K562 (cell line): ENCODE data around the gene C11orf52. TPM values are rescaled to one million over a fixed set of nuclear protein-coding genes. Genes with fewer than 3 reads are reported as not detected.

Experiments
- CBFA2T2 ChIP-seq: fragments of 450-650 bp; conservative IDR thresholded peaks from 2 replicates; pipeline ENCODE4 v1.6.1; 2017; ENCODE audit warnings: mild to moderate bottlenecking
- CSDE1 ChIP-seq, 2 experiments: fragments of 450-650 bp; IDR thresholded peaks; 2 replicates each; pipeline ENCODE4 v1.6.1; 2016; ENCODE audit warnings: mild to moderate bottlenecking in 1 of 2
- DPF2 ChIP-seq: fragments of 450-650 bp; IDR thresholded peaks from 2 replicates; pipeline ENCODE4 v1.6.1; 2016
- GABPA ChIP-seq: fragments of 200-800 bp; sonication (Bioruptor generic); conservative IDR thresholded peaks from 2 replicates; pipeline ENCODE4 v1.6.1; 2016; ENCODE audit warnings: low read depth, missing genetic modification characterization, missing compliant biosample characterization
- HNRNPK ChIP-seq: fragments of 200-400 bp; formaldehyde crosslinking; IDR thresholded peaks from one replicate; pipeline ENCODE4 v1.6.1; 2018; ENCODE audit warnings: mild to moderate bottlenecking, low read depth, low read length; ENCODE audit not compliant: poor library complexity, severe bottlenecking
- LCOR ChIP-seq: sonication (generic); formaldehyde crosslinking; IDR thresholded peaks from 2 replicates; pipeline ENCODE4 v1.8.0; 2022; ENCODE audit warnings: mild to moderate bottlenecking, missing genetic modification reagents
- MECOM ChIP-seq: fragments of 250-450 bp; sonication (Bioruptor Pico); IDR thresholded peaks from 2 replicates; pipeline ENCODE4 v1.8.0; 2022; ENCODE audit warnings: inconsistent platforms
- NFXL1 ChIP-seq: fragments of 450-650 bp; formaldehyde crosslinking; IDR thresholded peaks from 2 replicates; pipeline ENCODE4 v1.4.0; 2021; ENCODE audit warnings: mild to moderate bottlenecking
- PRMT5 ChIP-seq: sonication (generic); formaldehyde crosslinking; IDR thresholded peaks from 2 replicates; pipeline ENCODE4 v1.5.0; 2020; ENCODE audit warnings: missing genetic modification reagents
- RNF2 ChIP-seq: sonication (generic); IDR thresholded peaks from 2 replicates; pipeline ENCODE4 v1.6.1; 2016
- SMARCE1 ChIP-seq: fragments of 450-650 bp; IDR thresholded peaks from 2 replicates; pipeline ENCODE4 v1.7.1; 2016; ENCODE audit warnings: mild to moderate bottlenecking
- SP2 ChIP-seq: IDR thresholded peaks from 2 replicates; pipeline ENCODE4 v1.6.1; 2011; ENCODE audit warnings: mild to moderate bottlenecking, low read depth, low read length, moderate library complexity; ENCODE audit not compliant: poor library complexity, severe bottlenecking; ENCODE audit errors: extremely low read depth
- TGIF2 ChIP-seq: sonication (generic); formaldehyde crosslinking; IDR thresholded peaks from 2 replicates; pipeline ENCODE4 v1.8.1; 2022; ENCODE audit warnings: mild to moderate bottlenecking, missing genetic modification reagents, moderate library complexity
- TRIM24 ChIP-seq, 2 experiments: fragments of 450-650 bp; IDR thresholded peaks; 2 replicates each; pipeline ENCODE4 v1.6.1; 2016
- TSC22D4 ChIP-seq: fragments of 450-650 bp; IDR thresholded peaks from 2 replicates; pipeline ENCODE4 v1.6.1; 2016; ENCODE audit warnings: missing genetic modification characterization, missing biosample characterization, control low read depth
- polyA plus RNA-seq, 8 experiments: library from polyadenylated mRNA; depleted of rRNA in 4 of 8; stranded (reverse) in 5 of 8; unstranded in 3 of 8; fragments of >200 nt; fragmentation: Nextera tagmentation in 2 of 8; fragmentation: Illumina TruSeq in 1 of 8; extraction: Ambion mirVana in 2 of 8; extraction: Trizol in 1 of 8; gene quantifications; 2 replicates each; pipeline versions ENCODE4 v1.2.1 to v1.2.3, GENCODE V29; 2011 to 2014; ENCODE audit warnings: inconsistent platforms in 1 of 8, missing spikeins in 1 of 8
- total RNA-seq, 7 experiments: library from RNA; depleted of rRNA in 6 of 7; stranded (reverse); fragments of >200 nt in 6 of 7; fragmentation: Illumina TruSeq in 2 of 7; extraction: Trizol in 2 of 7; gene quantifications; 2 replicates each; pipeline versions ENCODE4 v1.2.1 to v1.2.3, GENCODE V29; 2011 to 2021; ENCODE audit warnings: low replicate concordance in 1 of 7
- TF ChIP-seq, protein P1 (sequence below): fragments of 250-450 bp; sonication (Bioruptor Pico); IDR thresholded peaks from 2 replicates; pipeline ENCODE4 v1.8.0; 2021; ENCODE audit warnings: borderline replicate concordance, mild to moderate bottlenecking, moderate library complexity; ENCODE audit not compliant: poor library complexity, severe bottlenecking
- TF ChIP-seq, protein P2 (sequence below): sonication (generic); IDR thresholded peaks from 2 replicates; pipeline ENCODE4 v1.6.1; 2016
- TF ChIP-seq, protein P3 (sequence below): fragments of 450-650 bp; formaldehyde crosslinking; IDR thresholded peaks from 2 replicates; pipeline ENCODE4 v1.4.0; 2020; ENCODE audit warnings: mild to moderate bottlenecking, moderate library complexity
- TF ChIP-seq, protein P4 (sequence below): IDR thresholded peaks from 2 replicates; pipeline ENCODE4 v1.6.1; 2011; ENCODE audit warnings: borderline replicate concordance, low read depth, mild to moderate bottlenecking, moderate library complexity, low read length; ENCODE audit not compliant: insufficient read depth, poor library complexity, severe bottlenecking
- TF ChIP-seq, protein P5 (sequence below): fragments of 250-450 bp; sonication (Bioruptor Pico); IDR thresholded peaks from 2 replicates; pipeline ENCODE4 v1.8.0; 2021; ENCODE audit warnings: mild to moderate bottlenecking, moderate library complexity
- TF ChIP-seq, protein P6 (sequence below): sonication (generic); formaldehyde crosslinking; IDR thresholded peaks from 2 replicates; pipeline ENCODE4 v1.4.0; 2020; ENCODE audit warnings: mild to moderate bottlenecking, missing genetic modification reagents

The C11orf52 gene
- total and polyA plus RNA-seq, 9 of the 15 experiments (the other 6 are each of a cell fraction or from before 2014, with no cell fraction given) = 0.29 to 2.9 (median 1.0) TPM

DNA sequence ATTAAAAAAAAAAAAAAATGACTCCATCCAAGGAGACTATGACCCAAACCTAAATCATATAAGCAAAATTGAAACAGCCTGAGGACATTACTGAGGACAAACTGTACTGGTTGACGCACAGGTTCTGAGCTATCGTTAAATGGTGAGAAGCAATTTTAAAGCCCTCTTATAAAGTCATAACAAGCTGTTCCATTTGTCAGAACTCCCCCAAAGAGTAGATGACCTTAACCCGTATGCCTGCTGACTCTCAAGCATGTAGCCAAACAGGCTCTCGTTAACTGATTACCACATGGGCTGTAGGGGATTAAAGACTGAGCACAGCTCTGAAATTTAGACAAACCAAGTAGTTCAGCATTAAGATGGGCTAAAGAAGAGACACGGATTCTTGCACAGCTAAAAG lies 9.3 kb upstream of the C11orf52 start (continued):
- TF ChIP-seq SP2 (no peak), LCOR (CRISPR knock-in tag) (no peak), TRIM24 (IDR thresholded peaks at IDR 0.05) (no peak), RNF2 (no peak), CSDE1 (IDR thresholded peaks at IDR 0.05) (no peak), SMARCE1 (peak; percentile 24; the same call in 1 of the 2 replicates), TSC22D4 (tag) (no peak), CBFA2T2 (peak; percentile 48), HNRNPK (no peak), DPF2 (peak; percentile 52; the same call in 1 of the 2 replicates), MECOM (no peak), GABPA (tag) (no peak), TGIF2 (no peak), NFXL1 (CRISPR knock-in tag) (no peak), PRMT5 (CRISPR knock-in tag) (no peak)
- TF ChIP-seq, protein P1, sequence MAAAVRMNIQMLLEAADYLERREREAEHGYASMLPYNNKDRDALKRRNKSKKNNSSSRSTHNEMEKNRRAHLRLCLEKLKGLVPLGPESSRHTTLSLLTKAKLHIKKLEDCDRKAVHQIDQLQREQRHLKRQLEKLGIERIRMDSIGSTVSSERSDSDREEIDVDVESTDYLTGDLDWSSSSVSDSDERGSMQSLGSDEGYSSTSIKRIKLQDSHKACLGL (CRISPR knock-in tag) = no peak
- TF ChIP-seq, protein P2, sequence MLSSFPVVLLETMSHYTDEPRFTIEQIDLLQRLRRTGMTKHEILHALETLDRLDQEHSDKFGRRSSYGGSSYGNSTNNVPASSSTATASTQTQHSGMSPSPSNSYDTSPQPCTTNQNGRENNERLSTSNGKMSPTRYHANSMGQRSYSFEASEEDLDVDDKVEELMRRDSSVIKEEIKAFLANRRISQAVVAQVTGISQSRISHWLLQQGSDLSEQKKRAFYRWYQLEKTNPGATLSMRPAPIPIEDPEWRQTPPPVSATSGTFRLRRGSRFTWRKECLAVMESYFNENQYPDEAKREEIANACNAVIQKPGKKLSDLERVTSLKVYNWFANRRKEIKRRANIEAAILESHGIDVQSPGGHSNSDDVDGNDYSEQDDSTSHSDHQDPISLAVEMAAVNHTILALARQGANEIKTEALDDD = peak; percentile 93
- TF ChIP-seq, protein P3, sequence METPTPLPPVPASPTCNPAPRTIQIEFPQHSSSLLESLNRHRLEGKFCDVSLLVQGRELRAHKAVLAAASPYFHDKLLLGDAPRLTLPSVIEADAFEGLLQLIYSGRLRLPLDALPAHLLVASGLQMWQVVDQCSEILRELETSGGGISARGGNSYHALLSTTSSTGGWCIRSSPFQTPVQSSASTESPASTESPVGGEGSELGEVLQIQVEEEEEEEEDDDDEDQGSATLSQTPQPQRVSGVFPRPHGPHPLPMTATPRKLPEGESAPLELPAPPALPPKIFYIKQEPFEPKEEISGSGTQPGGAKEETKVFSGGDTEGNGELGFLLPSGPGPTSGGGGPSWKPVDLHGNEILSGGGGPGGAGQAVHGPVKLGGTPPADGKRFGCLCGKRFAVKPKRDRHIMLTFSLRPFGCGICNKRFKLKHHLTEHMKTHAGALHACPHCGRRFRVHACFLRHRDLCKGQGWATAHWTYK (CRISPR knock-in tag) = no peak
- TF ChIP-seq, protein P4, sequence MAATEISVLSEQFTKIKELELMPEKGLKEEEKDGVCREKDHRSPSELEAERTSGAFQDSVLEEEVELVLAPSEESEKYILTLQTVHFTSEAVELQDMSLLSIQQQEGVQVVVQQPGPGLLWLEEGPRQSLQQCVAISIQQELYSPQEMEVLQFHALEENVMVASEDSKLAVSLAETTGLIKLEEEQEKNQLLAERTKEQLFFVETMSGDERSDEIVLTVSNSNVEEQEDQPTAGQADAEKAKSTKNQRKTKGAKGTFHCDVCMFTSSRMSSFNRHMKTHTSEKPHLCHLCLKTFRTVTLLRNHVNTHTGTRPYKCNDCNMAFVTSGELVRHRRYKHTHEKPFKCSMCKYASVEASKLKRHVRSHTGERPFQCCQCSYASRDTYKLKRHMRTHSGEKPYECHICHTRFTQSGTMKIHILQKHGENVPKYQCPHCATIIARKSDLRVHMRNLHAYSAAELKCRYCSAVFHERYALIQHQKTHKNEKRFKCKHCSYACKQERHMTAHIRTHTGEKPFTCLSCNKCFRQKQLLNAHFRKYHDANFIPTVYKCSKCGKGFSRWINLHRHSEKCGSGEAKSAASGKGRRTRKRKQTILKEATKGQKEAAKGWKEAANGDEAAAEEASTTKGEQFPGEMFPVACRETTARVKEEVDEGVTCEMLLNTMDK = no peak
- TF ChIP-seq, protein P5, sequence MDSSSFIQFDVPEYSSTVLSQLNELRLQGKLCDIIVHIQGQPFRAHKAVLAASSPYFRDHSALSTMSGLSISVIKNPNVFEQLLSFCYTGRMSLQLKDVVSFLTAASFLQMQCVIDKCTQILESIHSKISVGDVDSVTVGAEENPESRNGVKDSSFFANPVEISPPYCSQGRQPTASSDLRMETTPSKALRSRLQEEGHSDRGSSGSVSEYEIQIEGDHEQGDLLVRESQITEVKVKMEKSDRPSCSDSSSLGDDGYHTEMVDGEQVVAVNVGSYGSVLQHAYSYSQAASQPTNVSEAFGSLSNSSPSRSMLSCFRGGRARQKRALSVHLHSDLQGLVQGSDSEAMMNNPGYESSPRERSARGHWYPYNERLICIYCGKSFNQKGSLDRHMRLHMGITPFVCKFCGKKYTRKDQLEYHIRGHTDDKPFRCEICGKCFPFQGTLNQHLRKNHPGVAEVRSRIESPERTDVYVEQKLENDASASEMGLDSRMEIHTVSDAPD (CRISPR knock-in tag) = no peak
- TF ChIP-seq, protein P6, sequence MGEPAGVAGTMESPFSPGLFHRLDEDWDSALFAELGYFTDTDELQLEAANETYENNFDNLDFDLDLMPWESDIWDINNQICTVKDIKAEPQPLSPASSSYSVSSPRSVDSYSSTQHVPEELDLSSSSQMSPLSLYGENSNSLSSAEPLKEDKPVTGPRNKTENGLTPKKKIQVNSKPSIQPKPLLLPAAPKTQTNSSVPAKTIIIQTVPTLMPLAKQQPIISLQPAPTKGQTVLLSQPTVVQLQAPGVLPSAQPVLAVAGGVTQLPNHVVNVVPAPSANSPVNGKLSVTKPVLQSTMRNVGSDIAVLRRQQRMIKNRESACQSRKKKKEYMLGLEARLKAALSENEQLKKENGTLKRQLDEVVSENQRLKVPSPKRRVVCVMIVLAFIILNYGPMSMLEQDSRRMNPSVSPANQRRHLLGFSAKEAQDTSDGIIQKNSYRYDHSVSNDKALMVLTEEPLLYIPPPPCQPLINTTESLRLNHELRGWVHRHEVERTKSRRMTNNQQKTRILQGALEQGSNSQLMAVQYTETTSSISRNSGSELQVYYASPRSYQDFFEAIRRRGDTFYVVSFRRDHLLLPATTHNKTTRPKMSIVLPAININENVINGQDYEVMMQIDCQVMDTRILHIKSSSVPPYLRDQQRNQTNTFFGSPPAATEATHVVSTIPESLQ (CRISPR knock-in tag) = no peak
